ENCODE data around the gene GRID1. TPM values are rescaled to one million over a fixed set of nuclear protein-coding genes. Genes with fewer than 3 reads are reported as not detected.

The GRID1 gene
- total and polyA plus RNA-seq, 11 donors = 0.69 to 3.4 (median 1.6) TPM

DNA sequence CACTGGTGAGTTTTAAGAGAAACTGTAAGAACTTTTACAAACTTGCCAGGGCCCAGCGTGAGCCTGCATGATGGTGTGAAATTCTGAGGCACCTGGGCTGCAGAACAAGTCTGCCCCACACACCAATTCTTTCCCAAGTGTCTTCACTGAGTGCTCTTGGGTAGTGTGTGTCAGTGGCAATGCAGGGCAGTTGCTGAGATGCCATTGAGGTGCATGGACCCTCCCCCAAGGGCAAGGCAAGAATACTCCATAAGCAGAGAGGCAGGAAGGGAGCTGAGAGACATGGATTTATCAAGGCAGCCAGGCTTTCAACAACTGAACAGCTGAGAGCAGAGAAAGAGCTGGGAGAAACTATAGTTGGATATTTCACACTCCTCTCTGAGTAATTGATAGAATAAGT, 801.2 kb downstream of the GRID1 start:
- no peak for DNase-seq
- intact Hi-C loops (cut with DNase I) = no loop called here
- no peaks in the 10 kb centered on the region for H3K4me1 ChIP-seq
- TF ChIP-seq POLR2A (IDR thresholded peaks at IDR 0.05) = no peak
- TF ChIP-seq, protein P1, sequence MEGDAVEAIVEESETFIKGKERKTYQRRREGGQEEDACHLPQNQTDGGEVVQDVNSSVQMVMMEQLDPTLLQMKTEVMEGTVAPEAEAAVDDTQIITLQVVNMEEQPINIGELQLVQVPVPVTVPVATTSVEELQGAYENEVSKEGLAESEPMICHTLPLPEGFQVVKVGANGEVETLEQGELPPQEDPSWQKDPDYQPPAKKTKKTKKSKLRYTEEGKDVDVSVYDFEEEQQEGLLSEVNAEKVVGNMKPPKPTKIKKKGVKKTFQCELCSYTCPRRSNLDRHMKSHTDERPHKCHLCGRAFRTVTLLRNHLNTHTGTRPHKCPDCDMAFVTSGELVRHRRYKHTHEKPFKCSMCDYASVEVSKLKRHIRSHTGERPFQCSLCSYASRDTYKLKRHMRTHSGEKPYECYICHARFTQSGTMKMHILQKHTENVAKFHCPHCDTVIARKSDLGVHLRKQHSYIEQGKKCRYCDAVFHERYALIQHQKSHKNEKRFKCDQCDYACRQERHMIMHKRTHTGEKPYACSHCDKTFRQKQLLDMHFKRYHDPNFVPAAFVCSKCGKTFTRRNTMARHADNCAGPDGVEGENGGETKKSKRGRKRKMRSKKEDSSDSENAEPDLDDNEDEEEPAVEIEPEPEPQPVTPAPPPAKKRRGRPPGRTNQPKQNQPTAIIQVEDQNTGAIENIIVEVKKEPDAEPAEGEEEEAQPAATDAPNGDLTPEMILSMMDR (IDR thresholded peaks at IDR 0.05) = no peak
- no peaks in the 10 kb centered on the region for H3K9me3 ChIP-seq
- WGBS, 4 donors = 55 to 87% (median 64%) methylated on average over 1 of the region's 1 CpG
- no peaks in the 10 kb centered on the region for H3K36me3 ChIP-seq
- no peaks in the 10 kb centered on the region for H3K27me3 ChIP-seq
- H3K27ac ChIP-seq = no peak overlapping the region
- ATAC-seq = no peak
- no peak overlapping the region for H3K4me3 ChIP-seq

DNA sequence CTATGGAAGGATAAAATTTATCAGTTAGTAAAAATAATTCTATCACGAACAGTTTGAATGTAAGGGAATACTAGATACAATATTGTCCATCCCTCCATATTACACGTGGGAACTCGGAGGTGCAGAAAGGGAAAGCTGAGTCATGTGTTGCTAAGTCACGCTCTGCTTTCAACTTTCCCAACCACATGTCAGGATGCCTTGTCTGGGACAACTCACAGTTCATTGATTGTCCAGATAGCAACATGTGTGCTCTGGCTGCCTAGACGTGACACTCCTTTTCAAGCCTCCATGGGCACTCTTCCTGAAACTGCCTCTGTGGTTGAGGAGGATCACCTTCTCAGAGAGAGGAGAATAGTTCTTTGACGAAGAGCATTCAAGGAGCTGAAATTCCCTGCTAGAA, 808.1 kb downstream of the GRID1 start:
- TF ChIP-seq, protein P1 (IDR thresholded peaks at IDR 0.05) = no peak
- no peak for TF ChIP-seq POLR2A (IDR thresholded peaks at IDR 0.05)
- 67 to 80% (median 72%) methylated on average over 6 of the region's 6 CpGs for WGBS, 4 donors
- intact Hi-C loops (cut with DNase I) = loop anchor here in 2 of 10 donors (10.0 kb wide), 1 partner anchor 816 kb away; no protein-coding TSS in a partner anchor
- DNase-seq (no peak), ATAC-seq (no peak)
- Histone ChIP-seq H3K4me3 (no peak overlapping the region), H3K27me3 (no peaks in the 10 kb centered on the region), H3K4me1 (no peaks in the 10 kb centered on the region), H3K27ac (no peak overlapping the region), H3K36me3 (no peaks in the 10 kb centered on the region), H3K9me3 (no peaks in the 10 kb centered on the region)

- Histone ChIP-seq H3K4me3 (no peak overlapping the region), H3K4me1 (no peaks in the 10 kb centered on the region), H3K27ac (no peak overlapping the region), H3K27me3 (no peaks in the 10 kb centered on the region), H3K36me3 (no peaks in the 10 kb centered on the region), H3K9me3 (no peaks in the 10 kb centered on the region)
- no peak for DNase-seq
- 82 to 100% (median 93%) methylated on average over 2 of the region's 2 CpGs for WGBS, 4 donors
- no peak for TF ChIP-seq POLR2A (IDR thresholded peaks at IDR 0.05)
- TF ChIP-seq, protein P1 (IDR thresholded peaks at IDR 0.05) = no peak
- intact Hi-C loops (cut with DNase I) = loop anchor here in 2 of 10 donors (10.0 kb wide), 1 partner anchor 817 kb away; no protein-coding TSS in a partner anchor
- no peak for ATAC-seq
Observed at GRCh38 chr10:85557706-85558105, 808.9 kb downstream of the GRID1 start.

GRCh38 chr10:85557077-85557476, 809.5 kb downstream of the GRID1 start:
- no peaks in the 10 kb centered on the region for H3K4me1 ChIP-seq
- TF ChIP-seq, protein P1 (IDR thresholded peaks at IDR 0.05) = no peak
- TF ChIP-seq POLR2A (IDR thresholded peaks at IDR 0.05) = no peak
- WGBS, 4 donors = 16 to 29% (median 17%) methylated on average over 2 of the region's 2 CpGs
- no peaks in the 10 kb centered on the region for H3K36me3 ChIP-seq
- no peaks in the 10 kb centered on the region for H3K9me3 ChIP-seq
- no peak for DNase-seq
- no peaks in the 10 kb centered on the region for H3K27me3 ChIP-seq
- ATAC-seq = no peak
- intact Hi-C loops (cut with DNase I) = loop anchor here in 2 of 10 donors (10.0 kb wide), 1 partner anchor 818 kb away; no protein-coding TSS in a partner anchor
- no peak overlapping the region for H3K4me3 ChIP-seq
- H3K27ac ChIP-seq = no peak overlapping the region

MicroRNAs within 50 kb of the gene (microRNA counts, 767-probe panel; counts per million panel counts)
- microRNA hsa-miR-346 = 309 to 1,047 counts per million in 2 donors

Small RNA genes within 50 kb of the gene (microRNA-seq; reads per million reads assigned to microRNA genes)
- gene MIR346 = 8.4 to 47.3 (median 13.2) reads per million in 4 donors

Other genes with a start within 250 kb of the GRID1 start
- gene WAPL, start 155.0 kb upstream of the GRID1 start, total RNA-seq = 10 to 100 TPM; 19.7 to 29.9 (median 23.8) TPM
- 10 to 100 TPM in 1 of 2 donors, 1 to 10 TPM in 1; 9.4 to 15.3 TPM for gene WAPL, start 155.0 kb upstream of the GRID1 start, polyA plus RNA-seq